Gastrocnemius medialis (tissue), 4 donors: ENCODE results near the gene ANKRD16. TPM values are rescaled to one million over a fixed set of nuclear protein-coding genes. Genes with fewer than 3 reads are reported as not detected.

ENCODE experiments used
- ATAC-seq, 2 donors: fragments of 150-250 bp; one replicate each; pipeline ENCODE4 v1.9.1; 2016
- DNase-seq, 2 donors: peaks; one replicate each; pipeline ENCODE4 v3.0.0-alpha.2; 2019
- H3K27ac ChIP-seq, 4 donors: fragments of 200-600 bp; sonication (generic); 1 replicate in 1 of 4; 2 replicates in 3 of 4; pipeline ENCODE4 v1.5.1; 2016 to 2018; ENCODE audit warnings: mild to moderate bottlenecking in 2 of 4, moderate library complexity in 1 of 4
- H3K27me3 ChIP-seq, 3 donors: fragments of 200-600 bp; sonication (generic) in 2 of 3; 1 replicate in 1 of 3; 2 replicates in 2 of 3; pipeline versions ENCODE4 v1.5.1 to v1.6.0; 2016 to 2019; ENCODE audit warnings: mild to moderate bottlenecking in 1 of 3, moderate library complexity in 1 of 3
- H3K36me3 ChIP-seq, 2 donors: fragments of 200-600 bp; sonication (generic) in 1 of 2; one replicate each; pipeline ENCODE4 v1.5.1; 2017 to 2018
- H3K4me1 ChIP-seq, 2 donors: fragments of 200-600 bp; sonication (generic) in 1 of 2; one replicate each; pipeline ENCODE4 v1.5.1; 2016 to 2017; ENCODE audit warnings: mild to moderate bottlenecking in 2 of 2
- H3K4me3 ChIP-seq, 4 donors: fragments of 200-600 bp; sonication (generic) in 3 of 4; 1 replicate in 1 of 4; 2 replicates in 3 of 4; pipeline ENCODE4 v1.5.1; 2016 to 2019; ENCODE audit warnings: mild to moderate bottlenecking in 2 of 4
- H3K9me3 ChIP-seq, 3 donors: fragments of 200-600 bp; sonication (generic) in 2 of 3; 1 replicate in 1 of 3; 2 replicates in 2 of 3; pipeline ENCODE4 v1.5.1; 2016 to 2019
- POLR2A ChIP-seq, 2 donors: fragments of 450-650 bp; IDR thresholded peaks; one replicate each; pipeline ENCODE4 v1.6.1; 2017; ENCODE audit warnings: antibody characterized with exemption in 2 of 2, mild to moderate bottlenecking in 2 of 2, moderate library complexity in 2 of 2
- in situ Hi-C, 4 donors: fragments of 200-750 bp; cut with MboI; loops; one replicate each; pipeline versions ENCODE4 v1.15.0 to v1.8.0; 2017; ENCODE audit warnings: low sequenced_read_pairs in 4 of 4
- intact Hi-C: fragments of 100-400 bp; cut with DNase I; formaldehyde crosslinking; loops from one replicate; pipeline ENCODE4 v1.15.1; 2023; ENCODE audit warnings: low total_unique reads
- total RNA-seq, 4 donors: library from RNA; depleted of rRNA; stranded (reverse); fragments of >200 nt; gene quantifications; one replicate each; pipeline versions ENCODE4 v1.1.0 to v1.2.3, GENCODE V29; 2016
- TF ChIP-seq, protein P1 (sequence below), 5 experiments: fragments of 450-650 bp in 3 of 5; fragments of 200-600 bp in 2 of 5; sonication (generic) in 2 of 5; IDR thresholded peaks in 4 of 5; conservative IDR thresholded peaks in 1 of 5; 1 replicate in 4 of 5; 2 replicates in 1 of 5; pipeline ENCODE4 v1.5.1; 2016 to 2019; ENCODE audit warnings: antibody characterized with exemption in 5 of 5, mild to moderate bottlenecking in 3 of 5, moderate library complexity in 3 of 5

The ANKRD16 gene
- total RNA-seq, 4 donors from 2014 or later, result 1.4 to 5.4 (median 3.8) TPM

DNA sequence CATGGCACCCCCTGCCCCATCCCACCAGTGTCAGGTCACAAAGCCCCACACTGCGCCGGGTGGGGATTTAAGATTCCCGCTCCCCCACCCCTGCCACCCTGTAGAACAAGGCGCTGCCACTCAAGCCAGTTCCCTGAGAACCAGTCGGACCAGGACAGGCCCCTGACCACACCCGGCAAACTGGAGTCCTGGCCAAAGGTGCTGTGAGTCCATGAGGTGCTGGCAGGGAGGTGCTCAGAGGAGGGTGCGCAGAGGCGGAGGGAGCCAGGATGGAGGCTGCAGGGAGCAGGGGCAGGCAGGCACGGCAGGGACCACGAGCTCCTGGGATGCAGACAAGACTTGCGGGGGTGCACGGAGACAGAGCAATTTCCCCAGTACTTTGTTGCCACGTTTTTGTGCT is 56.7 kb downstream of the ANKRD16 start:
- Histone ChIP-seq H3K4me3 (no peak overlapping the region), H3K36me3 (no peaks in the 10 kb centered on the region), H3K27me3 (no peaks in the 10 kb centered on the region), H3K4me1 (no peaks in the 10 kb centered on the region), H3K9me3 (no peaks in the 10 kb centered on the region), H3K27ac (no peak overlapping the region)
- in situ Hi-C loops, result no loop called here
- TF ChIP-seq, protein P1, sequence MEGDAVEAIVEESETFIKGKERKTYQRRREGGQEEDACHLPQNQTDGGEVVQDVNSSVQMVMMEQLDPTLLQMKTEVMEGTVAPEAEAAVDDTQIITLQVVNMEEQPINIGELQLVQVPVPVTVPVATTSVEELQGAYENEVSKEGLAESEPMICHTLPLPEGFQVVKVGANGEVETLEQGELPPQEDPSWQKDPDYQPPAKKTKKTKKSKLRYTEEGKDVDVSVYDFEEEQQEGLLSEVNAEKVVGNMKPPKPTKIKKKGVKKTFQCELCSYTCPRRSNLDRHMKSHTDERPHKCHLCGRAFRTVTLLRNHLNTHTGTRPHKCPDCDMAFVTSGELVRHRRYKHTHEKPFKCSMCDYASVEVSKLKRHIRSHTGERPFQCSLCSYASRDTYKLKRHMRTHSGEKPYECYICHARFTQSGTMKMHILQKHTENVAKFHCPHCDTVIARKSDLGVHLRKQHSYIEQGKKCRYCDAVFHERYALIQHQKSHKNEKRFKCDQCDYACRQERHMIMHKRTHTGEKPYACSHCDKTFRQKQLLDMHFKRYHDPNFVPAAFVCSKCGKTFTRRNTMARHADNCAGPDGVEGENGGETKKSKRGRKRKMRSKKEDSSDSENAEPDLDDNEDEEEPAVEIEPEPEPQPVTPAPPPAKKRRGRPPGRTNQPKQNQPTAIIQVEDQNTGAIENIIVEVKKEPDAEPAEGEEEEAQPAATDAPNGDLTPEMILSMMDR (IDR thresholded peaks at IDR 0.05 in 4 of 5, conservative IDR thresholded peaks at IDR 0.05 in 1 of 5), result no peak
- TF ChIP-seq POLR2A (IDR thresholded peaks at IDR 0.05), result no peak
- intact Hi-C loops, result no loop called here
- no peak for DNase-seq
- no peak for ATAC-seq

DNA sequence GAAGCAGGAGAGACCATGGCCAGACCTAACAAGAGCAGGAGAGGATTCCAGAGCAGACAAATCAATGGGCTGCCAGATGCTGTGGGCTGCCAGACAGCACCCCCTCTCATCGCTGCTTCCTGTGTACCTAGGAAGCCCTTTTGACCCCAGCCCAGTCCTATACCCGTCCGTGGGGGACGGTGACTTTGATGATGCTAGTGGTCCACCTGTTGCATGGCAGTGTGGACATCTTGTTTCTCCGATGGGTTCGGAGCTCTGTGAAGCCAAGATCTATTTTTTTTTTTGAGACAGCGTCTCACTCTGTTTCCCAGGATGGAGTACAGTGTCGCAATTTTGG is 58.3 kb downstream of the ANKRD16 start:
- no peak for TF ChIP-seq POLR2A (IDR thresholded peaks at IDR 0.05)
- TF ChIP-seq, protein P1 (IDR thresholded peaks at IDR 0.05 in 4 of 5, conservative IDR thresholded peaks at IDR 0.05 in 1 of 5), result no peak
- Histone ChIP-seq H3K9me3 (no peaks in the 10 kb centered on the region), H3K27me3 (no peaks in the 10 kb centered on the region), H3K27ac (no peak overlapping the region), H3K36me3 (no peaks in the 10 kb centered on the region), H3K4me1 (no peaks in the 10 kb centered on the region), H3K4me3 (no peak overlapping the region)
- intact Hi-C loops, result no loop called here
- in situ Hi-C loops, result no loop called here
- no peak for ATAC-seq
- no peak for DNase-seq

- H3K27ac ChIP-seq, result no peak overlapping the region
- H3K4me1 ChIP-seq, result no peaks in the 10 kb centered on the region
- intact Hi-C loops (no loop called here), in situ Hi-C loops (no loop called here)
- H3K9me3 ChIP-seq, result no peaks in the 10 kb centered on the region
- H3K4me3 ChIP-seq, result no peak overlapping the region
- ATAC-seq (no peak), DNase-seq (no peak)
- H3K36me3 ChIP-seq, result no peaks in the 10 kb centered on the region
- H3K27me3 ChIP-seq, result no peaks in the 10 kb centered on the region
- TF ChIP-seq, protein P1 (IDR thresholded peaks at IDR 0.05 in 4 of 5, conservative IDR thresholded peaks at IDR 0.05 in 1 of 5), result no peak
- no peak for TF ChIP-seq POLR2A (IDR thresholded peaks at IDR 0.05)
These were observed 58.9 kb downstream of the ANKRD16 start for GRCh38 chr10:5830629-5831445.

DNA sequence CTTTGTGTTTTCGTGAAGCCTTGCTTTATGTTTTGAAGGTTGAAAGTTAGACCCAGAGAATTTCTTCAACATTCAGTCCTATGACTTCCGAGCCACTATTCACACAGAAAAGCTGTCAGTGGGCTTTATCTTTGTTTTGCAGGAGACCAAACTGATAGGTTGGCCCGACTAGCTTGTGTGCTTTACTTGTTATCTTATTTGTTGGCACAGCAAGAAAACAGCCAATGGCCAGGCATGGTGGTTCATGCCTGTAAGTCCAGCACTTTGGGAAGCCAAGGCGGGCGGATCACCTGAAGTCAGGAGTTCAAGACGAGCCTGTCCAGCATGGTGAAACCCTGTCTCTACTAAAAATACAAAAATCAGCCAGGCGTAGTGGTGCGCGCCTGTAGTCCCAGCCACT is 60.4 kb downstream of the ANKRD16 start:
- in situ Hi-C loops, result no loop called here
- TF ChIP-seq, protein P1 (IDR thresholded peaks at IDR 0.05 in 4 of 5, conservative IDR thresholded peaks at IDR 0.05 in 1 of 5), result no peak
- no peak for TF ChIP-seq POLR2A (IDR thresholded peaks at IDR 0.05)
- H3K4me1 ChIP-seq, result no peaks in the 10 kb centered on the region
- intact Hi-C loops, result no loop called here
- no peak for ATAC-seq
- DNase-seq, result no peak
- H3K9me3 ChIP-seq, result no peaks in the 10 kb centered on the region
- H3K36me3 ChIP-seq, result no peaks in the 10 kb centered on the region
- H3K4me3 ChIP-seq, result no peak overlapping the region
- H3K27ac ChIP-seq, result no peak overlapping the region
- no peaks in the 10 kb centered on the region for H3K27me3 ChIP-seq

DNA sequence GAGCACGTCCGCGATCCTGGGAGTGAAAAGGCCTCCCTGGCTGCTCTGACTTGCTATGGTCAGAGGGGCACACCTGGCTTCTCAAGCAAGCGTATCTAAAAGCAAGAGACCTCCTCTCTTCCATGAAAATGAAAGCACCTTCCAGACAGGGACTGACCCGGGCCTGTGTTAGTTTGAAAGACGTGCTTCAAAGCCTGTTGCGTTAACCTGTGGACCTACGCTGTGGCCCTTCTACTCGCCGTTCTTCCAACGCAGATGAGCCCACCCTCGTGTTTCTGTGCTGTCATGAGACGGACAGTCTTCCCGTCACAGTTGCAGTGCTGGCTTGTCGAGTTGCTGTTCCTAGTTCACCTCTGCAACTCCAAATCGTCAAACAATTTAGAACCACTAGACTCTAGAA is 61.0 kb downstream of the ANKRD16 start:
- intact Hi-C loops, result no loop called here
- Histone ChIP-seq H3K4me3 (no peak overlapping the region), H3K36me3 (no peaks in the 10 kb centered on the region), H3K27me3 (no peaks in the 10 kb centered on the region), H3K9me3 (no peaks in the 10 kb centered on the region), H3K27ac (no peak overlapping the region), H3K4me1 (no peaks in the 10 kb centered on the region)
- in situ Hi-C loops, result no loop called here
- ATAC-seq (no peak), DNase-seq (no peak)
- TF ChIP-seq, protein P1 (IDR thresholded peaks at IDR 0.05 in 4 of 5, conservative IDR thresholded peaks at IDR 0.05 in 1 of 5), result no peak
- no peak for TF ChIP-seq POLR2A (IDR thresholded peaks at IDR 0.05)
